Brain pericyte (primary cell): ENCODE measurements around the gene PDE6C.
A peak's percentile ranks its signal among the peaks of the same experiment; 100 is the strongest.

Source experiments
- DNase-seq: peaks from one replicate; pipeline ENCODE4 v3.0.0-alpha.2; 2012; ENCODE audit warnings: low read depth, low spot score

Gene PDE6C

DNA sequence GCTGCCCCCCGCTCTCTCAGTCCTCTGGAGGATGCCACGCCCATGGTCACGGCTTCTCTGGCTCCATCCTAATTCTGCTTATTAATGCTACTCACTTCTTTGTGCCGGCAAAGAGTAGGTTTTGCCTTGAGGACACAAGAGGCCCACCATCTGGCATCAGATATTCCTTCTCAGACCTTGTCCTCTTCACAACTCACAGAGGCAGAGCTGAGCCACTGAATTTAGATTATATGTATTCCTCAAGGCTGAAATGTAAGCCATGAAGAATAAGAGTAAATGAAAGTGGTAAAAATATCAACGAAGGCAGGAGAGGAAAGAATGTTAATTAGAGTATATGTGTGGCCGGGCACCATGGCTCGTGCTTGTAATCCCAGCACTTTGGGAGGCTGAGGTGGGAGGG, 17.8 kb upstream of the PDE6C start:
- DNase-seq: no peak

DNA sequence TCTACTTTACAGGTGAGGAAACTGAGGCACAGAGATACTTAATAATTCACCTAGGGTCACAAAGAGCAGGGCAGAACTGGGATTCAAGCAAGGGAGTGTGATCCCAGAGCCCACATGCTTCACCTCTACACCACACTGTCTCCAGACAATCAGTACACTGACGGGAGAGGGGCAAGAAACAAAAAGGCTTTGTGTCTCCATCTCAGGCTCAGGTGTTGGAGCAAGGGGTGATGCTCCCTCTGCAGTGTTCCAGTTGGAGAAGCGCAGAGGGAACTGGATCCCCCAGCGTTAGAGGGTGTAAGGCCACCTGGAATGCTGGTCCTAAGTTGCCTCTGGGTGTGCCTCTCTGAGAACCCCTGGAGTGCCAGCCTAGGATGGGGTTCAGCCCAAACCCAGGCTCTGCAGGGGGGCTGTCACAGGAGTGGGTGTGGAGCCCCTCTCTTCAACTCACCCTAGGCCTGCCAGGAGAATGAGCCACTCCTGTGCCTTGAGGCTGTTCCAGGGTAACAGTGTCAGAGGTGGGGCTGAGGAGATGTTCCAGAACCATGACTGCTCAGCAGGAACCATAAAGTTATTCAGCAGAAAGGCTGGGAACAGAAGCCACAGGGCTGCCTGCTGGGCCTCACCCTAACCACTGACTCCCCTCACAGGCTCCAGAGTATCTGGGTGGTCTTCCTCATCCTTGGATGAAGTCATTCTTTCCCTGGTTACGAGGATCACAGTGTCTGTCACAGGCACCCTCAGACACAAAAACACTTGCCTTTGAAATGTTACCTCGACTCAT, 16.8 kb upstream of the PDE6C start:
- DNase-seq: no peak

DNA sequence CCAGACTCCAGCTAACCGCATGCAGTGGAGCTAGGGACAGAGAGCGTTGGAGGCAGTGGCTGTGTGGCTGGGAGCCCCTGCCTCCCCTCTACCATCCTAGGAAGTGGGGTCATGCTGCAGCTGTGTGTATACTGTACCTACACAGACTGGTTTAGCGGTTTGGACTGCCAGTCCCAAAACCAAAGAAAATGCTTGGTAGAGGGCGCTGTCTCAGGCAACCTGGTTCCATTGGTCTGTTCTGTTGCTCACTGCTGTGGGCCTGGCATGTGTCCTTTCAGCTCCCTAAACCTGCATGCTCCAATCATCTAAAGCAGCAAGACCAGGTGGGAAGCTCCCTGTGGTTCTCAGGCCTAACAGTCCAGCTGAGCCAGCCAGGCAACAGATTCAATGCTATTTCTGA, 15.8 kb upstream of the PDE6C start:
- DNase-seq: no peak

DNA sequence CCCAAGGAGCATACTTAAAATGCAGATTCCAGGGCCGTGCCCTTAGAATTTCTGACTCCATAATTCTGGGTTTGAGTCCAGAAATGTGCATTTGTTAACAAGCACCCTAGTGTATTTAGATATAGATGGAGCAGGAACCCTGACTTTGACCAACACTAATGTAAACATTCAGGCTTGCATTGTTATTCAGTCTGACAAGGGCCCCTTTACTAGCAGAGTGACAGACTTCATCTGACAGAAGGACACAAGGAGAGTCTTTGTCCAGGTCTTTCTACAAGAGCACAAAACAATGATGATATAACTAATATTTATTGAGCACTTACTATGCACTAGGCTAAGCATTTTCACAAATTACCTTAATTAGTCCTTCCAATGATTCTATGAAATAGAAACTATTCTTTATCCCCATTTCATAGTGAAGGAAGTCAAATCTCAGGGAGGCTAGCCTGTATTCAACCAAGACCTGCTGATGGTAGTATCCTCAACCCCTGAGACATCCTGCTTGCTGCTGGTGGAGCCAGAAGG, 15.2 kb upstream of the PDE6C start:
- no peak for DNase-seq

DNA sequence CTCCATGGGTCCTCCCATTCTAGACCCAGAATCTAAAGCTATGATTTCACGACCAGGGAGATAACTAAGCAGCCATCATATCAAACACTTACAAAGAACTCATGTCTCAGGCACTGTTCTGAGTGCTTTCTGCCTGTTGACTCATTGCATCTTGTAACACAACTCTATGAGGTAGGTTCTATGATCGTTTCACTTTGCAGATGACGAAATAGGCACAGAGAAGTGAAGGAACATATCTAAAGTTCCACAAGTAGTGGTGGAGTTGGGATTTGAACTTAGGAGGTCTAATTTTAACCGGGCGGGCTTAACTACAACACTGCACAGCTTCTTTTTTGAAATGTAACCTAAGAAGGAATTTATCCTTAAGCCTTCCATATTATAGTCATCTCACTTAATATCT, 14.2 kb upstream of the PDE6C start:
- no peak for DNase-seq

DNA sequence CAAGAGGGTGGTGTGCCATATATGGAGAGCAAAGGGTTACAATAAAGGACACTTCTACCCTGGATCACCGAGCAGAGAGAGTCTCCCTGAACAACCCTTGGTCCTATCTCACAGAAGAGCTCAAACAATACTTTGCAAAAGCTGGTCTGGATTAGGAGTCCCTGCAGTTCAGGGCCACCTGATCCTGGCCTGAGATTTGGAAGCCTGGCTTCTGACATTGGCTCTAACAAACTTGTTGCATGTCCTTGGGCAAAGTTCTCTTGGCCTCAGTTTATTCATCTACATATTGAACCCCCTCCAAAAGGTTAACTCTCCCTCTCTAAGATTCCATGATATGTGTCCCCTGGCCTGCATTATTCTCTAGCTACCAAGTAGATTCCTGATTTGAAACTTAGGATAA, 13.0 kb upstream of the PDE6C start:
- DNase-seq: no peak

DNA sequence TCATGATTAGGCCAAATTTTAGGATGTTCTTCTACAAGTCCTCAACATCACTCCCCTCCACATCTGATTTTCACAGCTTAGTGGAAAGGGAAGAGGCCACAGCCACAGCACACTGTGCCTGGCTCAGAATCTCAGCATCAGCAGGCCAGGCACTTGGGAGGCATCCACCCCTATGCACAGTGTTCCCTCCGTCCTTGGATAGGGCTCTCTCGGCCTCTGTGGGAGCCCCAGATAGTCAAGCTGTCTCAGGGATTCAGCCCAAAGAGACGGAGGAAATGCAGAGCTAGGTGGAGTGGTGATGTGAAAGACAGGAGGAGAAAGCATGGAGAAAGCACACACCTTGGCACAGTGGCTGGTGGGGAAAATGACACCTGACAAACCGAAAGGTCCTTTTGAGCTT, 12.6 kb upstream of the PDE6C start:
- no peak for DNase-seq

DNA sequence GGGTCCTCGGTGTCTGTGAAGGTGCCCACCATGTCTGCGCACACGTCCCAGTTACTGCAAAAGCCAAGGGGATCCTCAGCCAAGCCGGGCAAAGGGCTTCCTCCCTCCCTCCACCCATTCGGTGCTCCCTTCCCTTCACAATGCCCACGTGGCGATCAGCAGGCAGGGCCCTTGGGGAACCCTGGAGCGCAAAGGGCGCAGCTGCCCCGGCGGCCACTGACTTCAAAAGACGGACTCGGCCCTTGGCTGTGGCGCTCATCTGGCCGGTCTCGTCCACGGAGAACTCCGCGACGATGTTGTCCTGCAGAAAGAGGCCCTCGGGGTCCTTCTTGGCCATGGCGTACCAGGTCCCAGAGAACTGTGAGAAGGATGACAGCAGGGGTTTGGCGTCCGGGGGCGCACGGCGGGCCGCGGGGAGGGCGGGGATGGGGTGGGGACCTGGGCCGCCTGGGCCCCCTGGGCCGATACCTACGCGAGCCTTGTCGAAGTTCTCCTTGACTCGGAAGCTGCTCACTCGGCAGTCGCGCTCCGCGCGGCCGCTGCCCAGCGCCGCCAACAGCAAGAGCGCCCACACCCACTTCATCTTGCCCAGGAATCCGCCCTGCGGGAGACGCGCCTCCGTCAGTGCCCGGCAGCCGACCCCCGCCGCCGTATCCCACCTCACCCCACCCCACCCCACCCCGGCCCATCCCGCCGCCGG, 11.7 kb upstream of the PDE6C start:
- peak; percentile 6 for DNase-seq

DNA sequence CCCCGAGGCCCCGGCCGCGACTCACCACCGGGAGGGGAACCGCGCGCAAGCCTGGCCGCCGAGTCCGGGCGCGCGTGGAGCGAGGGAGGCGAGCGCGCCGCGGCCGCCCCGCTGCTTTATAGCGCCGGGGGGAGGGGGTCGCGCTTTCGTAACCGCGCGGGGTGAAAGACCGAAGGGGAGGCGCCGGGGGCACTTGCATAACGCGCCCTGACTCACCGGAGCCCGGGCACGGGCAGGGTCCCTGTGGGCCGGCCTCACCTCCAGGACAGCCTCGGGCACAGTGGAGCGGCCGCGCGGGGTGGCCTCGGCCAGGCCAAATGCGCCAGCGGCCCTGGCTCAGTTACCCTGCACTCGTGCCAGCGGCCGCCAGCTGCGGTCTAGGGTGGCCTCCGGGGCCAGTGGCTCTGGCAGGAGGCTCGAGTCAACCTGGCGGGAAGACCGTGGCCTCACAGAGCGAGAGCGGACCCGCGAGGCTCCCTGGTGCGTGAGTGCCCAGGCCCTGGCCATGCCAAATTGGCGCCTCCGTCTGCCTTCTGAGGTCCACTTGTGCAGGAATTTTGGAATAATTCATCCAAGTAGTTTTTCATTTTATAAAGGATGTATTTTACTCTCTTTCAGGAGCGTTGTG, 11.1 kb upstream of the PDE6C start, which contains the start of gene RBP4:
TSS of gene RBP4 (minus strand) at position 90 of the 628 bp plus-strand sequence. CDS start 207 bp downstream, outside the sequence.
- no peak for DNase-seq

DNA sequence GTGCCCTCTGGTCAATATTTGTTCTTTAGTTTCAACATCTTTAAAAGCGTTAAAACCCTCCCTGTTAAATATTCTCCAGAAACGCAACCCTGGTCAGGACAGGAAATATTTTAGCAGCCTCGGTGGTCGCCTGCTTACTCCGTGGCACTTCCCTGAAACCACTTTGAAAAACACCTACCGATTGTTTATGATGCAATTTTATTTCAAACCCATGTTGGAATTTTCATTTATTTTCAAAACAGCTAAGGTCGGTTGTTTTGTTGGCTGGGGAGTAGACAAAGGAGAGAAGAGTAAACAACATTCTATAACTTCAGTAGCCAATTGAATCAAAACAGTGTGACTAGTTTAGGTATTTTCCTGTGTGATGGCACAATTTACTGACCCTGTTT, 10.6 kb upstream of the PDE6C start:
- DNase-seq: no peak

DNA sequence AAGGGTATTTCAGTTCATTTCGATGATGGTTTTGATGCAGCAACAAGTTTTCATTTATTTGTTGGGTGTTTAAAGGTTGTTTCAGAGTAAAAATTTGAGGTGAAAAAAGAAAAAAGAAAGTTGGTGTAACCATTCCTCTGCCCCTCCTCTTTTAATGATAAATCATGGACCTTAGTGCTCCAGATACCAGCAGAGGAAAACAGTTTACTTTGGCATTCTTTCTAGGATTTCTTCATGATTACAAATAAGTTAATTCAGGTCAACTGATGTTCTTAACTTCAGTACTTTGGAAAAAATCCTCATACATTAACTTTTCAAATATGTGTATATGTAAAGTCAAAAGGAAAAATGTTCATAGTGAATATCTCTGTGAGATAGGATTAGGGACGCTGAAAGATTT, 9.3 kb upstream of the PDE6C start:
- DNase-seq: no peak

DNA sequence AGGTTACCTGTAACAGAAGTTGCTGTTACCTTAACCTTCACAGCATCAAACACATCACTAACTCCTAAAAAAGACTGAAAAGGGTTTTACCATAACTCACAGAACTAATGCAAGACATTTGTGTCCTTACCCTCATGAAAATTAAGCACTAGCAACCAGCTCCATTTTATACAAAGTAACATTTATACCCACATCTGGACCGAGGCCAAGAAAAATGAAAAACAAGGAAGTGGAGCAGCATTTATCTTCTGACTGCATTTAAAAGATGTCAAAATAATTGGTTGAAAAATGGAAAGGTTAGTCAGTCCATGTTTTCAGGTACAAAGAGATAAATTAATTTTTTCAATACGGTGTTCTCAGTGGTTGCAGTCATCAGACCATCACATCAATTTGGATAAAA, 8.2 kb upstream of the PDE6C start:
- no peak for DNase-seq

DNA sequence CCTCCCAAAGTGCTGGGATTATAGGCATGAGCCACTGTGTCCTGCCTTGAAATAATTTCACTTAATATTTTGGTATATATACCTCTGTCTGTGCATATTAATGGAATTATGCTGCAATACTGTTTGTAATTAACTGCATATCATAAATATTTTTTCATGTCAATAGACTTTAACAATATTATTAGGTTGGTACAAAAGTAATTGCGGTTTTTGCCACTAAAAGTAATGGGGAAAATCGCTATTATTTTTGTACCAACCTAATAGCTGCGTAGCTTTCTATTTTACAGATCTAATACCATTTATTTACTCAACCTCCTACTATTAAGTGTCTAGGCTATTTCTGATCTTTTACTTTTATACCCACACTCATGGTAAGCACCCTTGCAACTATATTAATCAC, 3.9 kb upstream of the PDE6C start:
- no peak for DNase-seq

DNA sequence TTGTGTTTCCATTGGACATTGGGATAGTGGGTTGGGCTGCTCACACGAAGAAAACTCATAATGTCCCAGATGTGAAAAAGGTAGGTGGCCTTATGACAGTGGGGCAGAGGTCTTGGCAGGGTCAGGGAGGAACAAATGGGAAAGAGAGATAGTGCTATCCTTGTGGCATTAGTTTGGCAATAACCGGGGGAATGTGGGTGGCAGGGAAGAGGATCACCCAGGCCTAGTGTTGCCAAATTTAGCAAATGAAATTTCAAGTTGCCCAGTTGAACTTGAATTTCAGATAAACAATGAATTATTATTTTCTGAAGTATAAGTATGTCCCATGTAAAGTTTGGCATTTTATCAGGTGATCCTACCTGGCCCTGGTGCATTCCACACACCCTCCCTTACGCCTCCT, 789 bp downstream of the PDE6C start:
- no peak for DNase-seq

DNA sequence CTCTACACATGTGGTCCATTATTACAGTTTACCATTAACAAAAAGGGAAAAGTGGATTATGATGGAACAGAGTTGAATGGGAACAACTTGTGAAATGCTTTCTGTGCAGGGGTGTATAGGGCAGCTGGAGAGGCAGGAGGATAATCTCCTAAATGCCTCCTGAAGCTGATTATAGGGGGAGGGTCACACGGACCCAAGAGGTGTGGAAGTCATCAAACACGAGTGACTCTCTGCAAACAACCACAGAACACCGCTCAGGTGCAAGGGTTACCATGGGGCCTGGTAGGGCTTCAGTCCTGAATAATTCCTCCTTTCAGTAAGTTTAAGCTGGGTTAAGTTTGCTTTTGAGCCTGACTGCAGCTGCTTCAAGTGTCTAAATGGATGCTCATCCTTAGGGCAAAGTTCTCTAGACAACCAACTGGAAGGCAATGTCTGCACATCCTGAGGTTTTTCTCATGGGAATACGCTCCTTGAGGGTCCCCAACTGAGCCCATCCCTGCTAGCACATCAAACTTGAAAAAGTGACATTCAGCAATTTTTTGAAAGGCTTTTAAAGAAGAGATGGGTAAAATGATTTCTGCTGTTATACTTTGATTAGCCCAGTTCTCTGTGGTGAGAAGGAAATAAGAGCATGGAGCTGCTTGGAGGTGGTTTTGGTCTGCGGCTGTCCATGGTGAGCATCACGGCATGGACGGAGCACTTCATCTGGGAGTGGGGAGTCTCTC, 1.9 kb downstream of the PDE6C start:
- no peak for DNase-seq

DNA sequence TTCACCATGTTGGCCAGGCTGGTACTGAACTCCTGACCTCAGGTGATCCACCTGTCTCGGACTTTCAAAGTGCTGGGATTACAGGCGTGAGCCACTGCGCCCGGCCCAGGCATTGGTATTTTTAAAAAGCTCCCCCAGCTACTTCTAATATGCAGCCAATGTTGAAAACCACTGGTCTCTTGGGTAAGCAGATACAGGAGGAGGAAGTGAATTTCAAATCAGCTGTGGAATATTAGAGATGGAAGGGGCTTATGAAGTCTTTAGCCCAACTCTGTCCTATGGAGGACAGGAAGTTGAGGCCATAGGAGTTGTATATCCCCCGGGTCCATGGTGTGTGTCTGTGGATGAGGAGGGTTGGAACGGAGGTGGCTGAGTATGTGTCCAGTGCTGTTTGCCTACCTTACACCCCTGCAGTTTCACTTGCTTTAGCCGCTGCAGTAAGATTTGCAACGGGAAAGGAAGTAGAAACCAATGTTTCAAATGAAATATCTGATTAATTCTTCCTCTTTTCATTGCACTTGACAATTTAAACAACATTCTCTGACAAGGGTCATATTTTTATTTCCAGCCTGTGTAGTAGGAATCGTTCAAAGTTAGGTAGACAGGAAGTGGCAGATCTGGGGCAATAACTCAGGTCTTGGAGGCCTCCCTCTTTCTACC, 3.4 kb downstream of the PDE6C start:
- no peak for DNase-seq

DNA sequence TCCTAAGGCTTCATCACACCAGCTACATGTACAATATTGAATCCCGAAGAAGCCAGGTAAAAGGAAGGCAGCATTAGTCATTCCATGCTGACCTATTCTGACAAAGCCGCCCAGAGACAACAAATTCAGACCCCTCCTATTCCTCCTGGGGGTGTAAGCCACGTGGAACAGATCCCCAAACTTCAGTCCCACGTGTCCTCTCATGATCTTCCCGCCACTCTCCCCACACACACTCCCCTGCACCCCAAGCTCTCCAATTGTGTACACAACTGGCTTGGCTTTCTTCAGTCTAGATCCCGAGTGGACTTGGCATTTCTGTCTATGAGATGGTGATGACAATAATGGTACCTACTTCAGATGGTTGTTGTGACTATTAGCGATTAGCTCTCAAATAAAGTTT, 8.6 kb downstream of the PDE6C start:
- DNase-seq: no peak

DNA sequence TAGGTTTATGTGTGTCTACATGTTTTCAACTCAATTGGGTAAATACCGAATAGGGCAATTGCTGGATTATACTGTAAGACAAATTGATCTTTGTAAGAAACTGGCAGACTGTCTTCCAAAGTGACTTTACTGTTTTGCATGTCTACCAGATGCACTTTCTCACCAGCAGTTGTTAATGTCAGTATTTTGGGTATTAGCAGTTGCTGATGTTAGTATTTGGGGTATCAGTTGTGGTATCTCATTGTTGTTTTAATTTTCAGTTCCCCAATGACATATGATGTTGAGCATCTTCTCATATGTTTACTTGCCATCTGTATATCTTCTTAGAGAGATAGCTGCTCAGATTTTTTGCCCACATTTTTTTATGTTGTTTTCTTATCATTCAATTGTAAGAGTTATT, 10.6 kb downstream of the PDE6C start:
- DNase-seq: no peak

DNA sequence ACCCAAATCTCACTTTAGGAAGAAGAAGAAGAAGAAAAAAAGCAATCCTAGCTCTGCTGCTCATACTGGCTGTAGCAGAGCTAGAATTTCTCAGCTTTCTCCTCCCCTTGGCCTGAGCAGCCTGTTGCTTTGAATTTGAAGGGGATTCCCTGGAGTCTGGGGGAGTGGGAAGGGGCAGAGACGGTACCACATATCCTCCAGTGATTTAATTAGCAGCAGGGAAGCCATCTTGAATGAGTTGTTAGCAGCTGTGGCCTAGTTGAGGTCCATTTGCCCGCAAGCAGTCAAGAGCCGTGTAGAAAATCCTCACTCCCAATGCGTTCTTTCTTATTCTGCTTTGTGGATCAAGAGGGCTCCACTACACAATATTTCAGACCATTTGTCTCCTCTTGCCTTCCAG, 16.5 kb downstream of the PDE6C start:
- no peak for DNase-seq

DNA sequence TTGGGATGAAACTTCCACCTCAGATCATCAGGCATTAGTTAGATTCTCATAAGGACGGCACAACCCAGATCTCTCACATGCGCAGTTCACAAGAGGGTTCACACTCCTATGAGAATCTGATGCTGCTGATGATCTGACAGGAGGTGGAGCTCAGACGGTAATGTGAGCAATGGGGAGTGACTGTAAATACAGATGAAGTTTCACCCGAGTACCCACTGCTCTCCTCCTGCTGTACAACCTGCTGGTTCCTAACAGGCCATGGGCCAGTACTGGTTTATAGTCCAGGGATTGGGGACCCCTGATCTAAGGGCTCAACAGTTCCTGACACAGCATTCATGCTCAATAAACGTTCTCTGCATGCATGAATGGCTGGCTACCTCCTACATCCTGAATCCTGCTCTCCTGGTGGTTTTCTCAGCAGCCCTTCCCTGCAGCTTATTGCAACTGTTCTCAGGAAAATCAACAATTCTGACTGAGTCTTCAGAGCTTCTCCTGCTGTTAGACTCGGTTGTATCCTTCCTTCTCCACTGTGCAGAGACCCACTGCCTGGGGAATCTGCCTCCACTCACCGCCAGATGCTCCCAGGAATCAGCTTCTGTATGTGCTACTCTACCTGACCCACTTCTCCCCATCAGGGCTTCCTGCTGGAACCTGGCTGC, 17.4 kb downstream of the PDE6C start:
- DNase-seq: no peak
